Fibroblast of pulmonary artery (primary cell): ENCODE data around the gene CPEB2.

Experiments
- DNase-seq: peaks from one replicate; pipeline ENCODE4 v3.0.0-alpha.2; 2010; ENCODE audit warnings: low read depth
- H3K4me3 ChIP-seq: replicated peaks from 2 replicates; pipeline ENCODE4 v1.5.1; 2011; ENCODE audit warnings: low read depth, mild to moderate bottlenecking, control low read depth, low read length, moderate library complexity
- TF ChIP-seq, protein P1 (sequence below): IDR thresholded peaks from 2 replicates; pipeline ENCODE4 v1.5.1; 2011; ENCODE audit warnings: mild to moderate bottlenecking, control low read depth, low read length, inconsistent platforms; ENCODE audit errors: missing control alignments

The CPEB2 gene

DNA sequence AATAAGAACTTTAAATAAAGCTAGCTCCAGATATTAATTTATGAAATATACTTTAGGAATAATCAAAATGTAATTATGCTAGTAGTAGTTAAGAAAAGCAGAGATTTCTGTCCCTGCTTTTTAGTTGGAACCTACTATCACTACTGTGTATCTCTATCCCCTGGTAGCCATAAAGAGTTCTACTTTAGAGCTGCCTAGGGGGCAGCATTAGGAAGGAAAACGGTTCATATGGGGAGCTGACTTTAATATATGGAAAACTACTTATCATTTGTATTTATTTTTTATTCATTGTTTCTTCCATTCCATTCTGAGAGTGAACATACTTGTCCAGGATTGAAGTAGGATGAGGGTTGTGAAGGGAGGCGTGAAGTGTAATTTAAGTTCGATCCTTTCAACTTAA is 40.9 kb downstream of the CPEB2 start:
- TF ChIP-seq, protein P1, sequence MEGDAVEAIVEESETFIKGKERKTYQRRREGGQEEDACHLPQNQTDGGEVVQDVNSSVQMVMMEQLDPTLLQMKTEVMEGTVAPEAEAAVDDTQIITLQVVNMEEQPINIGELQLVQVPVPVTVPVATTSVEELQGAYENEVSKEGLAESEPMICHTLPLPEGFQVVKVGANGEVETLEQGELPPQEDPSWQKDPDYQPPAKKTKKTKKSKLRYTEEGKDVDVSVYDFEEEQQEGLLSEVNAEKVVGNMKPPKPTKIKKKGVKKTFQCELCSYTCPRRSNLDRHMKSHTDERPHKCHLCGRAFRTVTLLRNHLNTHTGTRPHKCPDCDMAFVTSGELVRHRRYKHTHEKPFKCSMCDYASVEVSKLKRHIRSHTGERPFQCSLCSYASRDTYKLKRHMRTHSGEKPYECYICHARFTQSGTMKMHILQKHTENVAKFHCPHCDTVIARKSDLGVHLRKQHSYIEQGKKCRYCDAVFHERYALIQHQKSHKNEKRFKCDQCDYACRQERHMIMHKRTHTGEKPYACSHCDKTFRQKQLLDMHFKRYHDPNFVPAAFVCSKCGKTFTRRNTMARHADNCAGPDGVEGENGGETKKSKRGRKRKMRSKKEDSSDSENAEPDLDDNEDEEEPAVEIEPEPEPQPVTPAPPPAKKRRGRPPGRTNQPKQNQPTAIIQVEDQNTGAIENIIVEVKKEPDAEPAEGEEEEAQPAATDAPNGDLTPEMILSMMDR = peak; percentile 26
- H3K4me3 ChIP-seq = no peak overlapping the region
- DNase-seq = no peak

DNA sequence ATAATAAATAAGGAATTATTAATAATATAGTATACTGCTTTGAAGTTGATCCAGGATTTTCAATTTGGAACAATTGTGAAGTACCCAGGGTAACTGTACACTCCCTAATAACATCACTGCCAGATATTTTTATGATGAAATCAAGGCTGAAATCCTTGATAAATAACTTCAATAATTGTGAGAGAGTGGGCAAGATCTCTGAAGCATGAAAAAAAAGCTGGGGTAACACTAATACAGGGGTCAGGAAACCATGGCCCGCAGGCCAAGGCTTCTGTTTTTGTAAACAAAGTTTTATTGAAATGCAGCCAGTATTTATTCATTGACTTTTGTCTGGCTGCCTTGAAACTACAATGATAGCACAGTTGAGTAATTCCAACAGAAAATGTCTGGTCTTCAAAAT is 41.6 kb downstream of the CPEB2 start:
- TF ChIP-seq, protein P1 = no peak
- H3K4me3 ChIP-seq = no peak overlapping the region
- no peak for DNase-seq

DNA sequence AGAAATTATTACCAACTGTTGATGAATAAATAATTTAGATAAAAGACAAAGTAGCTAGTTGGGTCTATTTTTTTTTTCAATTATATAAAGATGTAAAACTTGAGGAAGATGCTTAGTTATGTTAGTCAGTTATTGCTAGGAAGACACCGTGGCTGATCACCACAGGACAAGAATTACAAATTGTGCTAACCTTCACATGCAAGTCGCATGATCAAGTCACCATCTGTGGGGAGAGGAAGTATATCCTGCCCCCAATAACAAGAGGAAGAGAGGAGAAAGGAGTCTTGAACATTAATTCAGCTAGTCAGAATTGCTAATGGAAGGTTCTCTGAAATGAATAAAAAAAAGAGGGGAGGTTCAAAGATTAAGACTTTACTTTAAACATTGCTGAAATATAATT is 52.3 kb downstream of the CPEB2 start:
- DNase-seq = no peak
- H3K4me3 ChIP-seq = no peak overlapping the region
- TF ChIP-seq, protein P1 = no peak

DNA sequence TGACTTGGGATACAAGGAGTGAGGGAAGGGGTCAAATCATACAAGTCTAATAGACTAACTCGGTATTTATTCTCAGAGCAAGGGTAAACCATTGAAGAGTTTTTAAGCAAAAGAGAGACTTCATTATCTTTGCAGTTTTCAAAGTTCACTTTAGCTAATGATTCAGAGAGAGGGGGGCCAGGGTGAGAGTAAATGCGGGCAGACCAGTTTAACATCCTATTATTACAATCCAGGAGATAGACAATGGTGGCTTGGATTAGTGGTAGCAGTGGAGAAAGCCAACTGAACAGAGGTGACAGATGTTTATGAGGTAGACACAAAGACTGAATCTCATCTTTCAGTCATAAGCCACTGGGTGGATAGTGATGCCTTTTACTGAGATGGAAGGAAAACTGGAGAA is 57.9 kb downstream of the CPEB2 start:
- DNase-seq = no peak
- no peak overlapping the region for H3K4me3 ChIP-seq
- TF ChIP-seq, protein P1 = no peak

DNA sequence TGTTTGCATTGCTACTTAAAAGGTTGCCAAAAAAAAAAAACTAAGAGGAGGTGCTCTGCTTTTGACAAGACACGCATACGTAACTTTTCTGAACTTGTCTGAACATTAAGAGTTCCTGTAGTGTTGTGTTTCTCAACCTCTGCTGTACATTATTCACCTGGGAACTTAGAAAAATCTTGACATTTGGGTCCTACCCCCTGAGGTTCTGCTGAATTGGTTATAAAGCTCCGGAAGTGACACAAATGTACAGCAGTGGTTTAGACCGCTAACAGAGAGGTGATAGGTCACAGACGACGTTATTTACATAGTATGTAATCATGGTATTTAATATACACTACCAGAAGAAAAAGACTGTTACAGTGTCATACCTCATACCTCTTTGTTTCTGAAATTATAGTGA is 61.1 kb downstream of the CPEB2 start:
- TF ChIP-seq, protein P1 = no peak
- no peak overlapping the region for H3K4me3 ChIP-seq
- DNase-seq = no peak

DNA sequence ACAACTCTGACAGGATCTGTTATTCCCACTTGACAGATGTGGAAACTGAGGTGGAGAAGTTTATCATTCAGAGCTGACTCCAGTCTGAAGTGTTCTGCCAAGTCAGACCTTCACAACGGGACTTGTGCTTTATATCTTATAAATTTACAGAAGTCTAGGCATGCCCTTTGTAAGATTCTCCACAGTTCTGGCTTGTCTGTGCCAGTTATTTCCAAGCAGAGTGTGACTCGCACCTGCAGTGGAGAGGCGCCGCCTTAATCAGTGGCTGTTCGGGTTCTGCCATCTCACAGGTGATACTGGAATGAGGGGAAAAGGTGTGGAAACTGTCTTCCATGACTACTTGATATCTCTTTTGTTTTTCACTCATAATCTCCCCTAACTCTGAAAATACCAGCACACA is 63.2 kb downstream of the CPEB2 start:
- H3K4me3 ChIP-seq = no peak overlapping the region
- no peak for DNase-seq
- TF ChIP-seq, protein P1 = no peak

DNA sequence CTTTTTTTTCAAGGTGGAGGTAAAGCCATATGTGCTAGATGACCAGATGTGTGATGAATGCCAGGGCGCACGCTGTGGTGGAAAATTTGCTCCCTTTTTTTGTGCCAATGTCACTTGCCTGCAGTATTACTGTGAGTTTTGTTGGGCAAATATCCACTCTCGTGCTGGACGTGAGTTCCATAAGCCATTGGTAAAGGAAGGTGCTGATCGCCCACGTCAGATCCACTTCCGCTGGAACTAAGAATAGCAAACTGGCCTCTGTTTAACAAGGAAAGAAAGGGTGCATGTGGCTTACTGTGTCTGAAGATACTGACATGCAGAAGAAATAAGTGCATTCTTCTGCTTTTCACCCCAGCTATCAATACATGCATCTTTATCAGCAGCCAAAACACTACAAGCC is 63.9 kb downstream of the CPEB2 start:
- TF ChIP-seq, protein P1 = no peak
- no peak for DNase-seq

More for the DNA sequence above, 63.9 kb downstream of the CPEB2 start:
- H3K4me3 ChIP-seq = no peak overlapping the region
